SK-N-SH (cell line): ENCODE results near the gene KLF13. TPM values are rescaled to one million over a fixed set of nuclear protein-coding genes. Genes with fewer than 3 reads are reported as not detected.

Experiments
- CTCF ChIA-PET: fragments of 300-600, 350-600 bp; formaldehyde crosslinking; extraction: SDS; loops from one replicate; lab custom pipeline; 2021; lab: Yijun Ruan, JAX
- POLR2A ChIA-PET: fragments of 350-600 bp; sonication (Branson Sonifier 250); formaldehyde crosslinking; extraction: SDS; loops from one replicate; lab custom pipeline; 2020; ENCODE audit warnings: antibody characterized with exemption, inconsistent platforms; lab: Yijun Ruan, JAX
- DNase-seq: peaks from one replicate; pipeline ENCODE4 v3.0.0; 2012
- H2AFZ ChIP-seq: fragments of 200-600 bp; sonication (generic); 2 replicates; pipeline ENCODE4 v1.8.1; 2016; ENCODE audit warnings: antibody characterized with exemption, mild to moderate bottlenecking, low read depth
- H3F3A ChIP-seq: fragments of 200-600 bp; sonication (generic); replicated peaks from 2 replicates; pipeline ENCODE3; 2016; ENCODE audit warnings: antibody characterized with exemption, mild to moderate bottlenecking; ENCODE audit not compliant: insufficient read depth
- H3K27ac ChIP-seq, 2 experiments: fragments of 200-500 bp in 1 of 2; fragments of 200-600 bp in 1 of 2; sonication (Bioruptor generic) in 1 of 2; sonication (generic), shearing (Covaris generic) in 1 of 2; 2 replicates each; pipeline versions ENCODE4 v1.5.1 to v1.6.1; 2014 to 2016; ENCODE audit warnings: low read depth in 2 of 2, inconsistent platforms in 1 of 2, low read length in 1 of 2, mild to moderate bottlenecking in 1 of 2, mixed read lengths in 1 of 2
- H3K27me3 ChIP-seq: fragments of 200-600 bp; sonication (generic), shearing (Covaris generic); 2 replicates; pipeline ENCODE4 v1.6.1; 2016; ENCODE audit warnings: mixed run types; ENCODE audit not compliant: insufficient read depth
- H3K36me3 ChIP-seq, 2 experiments: fragments of 200-500 bp in 1 of 2; fragments of 200-600 bp in 1 of 2; sonication (Bioruptor generic) in 1 of 2; sonication (generic) in 1 of 2; replicated peaks in 1 of 2; 2 replicates each; pipeline versions ENCODE3 to v1.5.1; 2014 to 2016; ENCODE audit warnings: low read length in 1 of 2, mild to moderate bottlenecking in 1 of 2; ENCODE audit not compliant: insufficient read depth in 2 of 2, control insufficient read depth in 1 of 2
- H3K4me1 ChIP-seq, 2 experiments: fragments of 200-500 bp in 1 of 2; fragments of 200-600 bp in 1 of 2; sonication (Bioruptor generic) in 1 of 2; sonication (generic), shearing (Covaris generic) in 1 of 2; 2 replicates each; pipeline versions ENCODE4 v1.5.1 to v1.6.1; 2014 to 2016; ENCODE audit warnings: low read depth in 1 of 2, low read length in 1 of 2, mixed run types in 1 of 2; ENCODE audit not compliant: insufficient read depth in 2 of 2, control insufficient read depth in 1 of 2
- H3K4me2 ChIP-seq: fragments of 200-600 bp; sonication (generic), shearing (Covaris generic); 2 replicates; pipeline ENCODE4 v1.6.1; 2017; ENCODE audit warnings: mixed run types
- H3K4me3 ChIP-seq, 2 experiments: fragments of 200-500 bp in 1 of 2; fragments of 200-600 bp in 1 of 2; sonication (Bioruptor generic) in 1 of 2; sonication (generic), shearing (Covaris generic) in 1 of 2; 2 replicates each; pipeline versions ENCODE4 v1.5.1 to v1.8.1; 2014 to 2016; ENCODE audit warnings: low read depth in 2 of 2, inconsistent platforms in 1 of 2, low read length in 1 of 2, mild to moderate bottlenecking in 1 of 2, mixed read lengths in 1 of 2, moderate library complexity in 1 of 2
- H3K79me2 ChIP-seq: fragments of 200-600 bp; sonication (generic); 2 replicates; pipeline ENCODE4 v1.8.1; 2017; ENCODE audit warnings: mild to moderate bottlenecking; ENCODE audit not compliant: insufficient read depth
- H3K9ac ChIP-seq: fragments of 200-600 bp; sonication (generic); 2 replicates; pipeline ENCODE4 v1.6.1; 2017; ENCODE audit warnings: mixed run types
- H3K9me2 ChIP-seq: fragments of 200-600 bp; sonication (generic); 2 replicates; pipeline ENCODE4 v1.6.1; 2017; ENCODE audit warnings: mixed run types
- H3K9me3 ChIP-seq: fragments of 200-600 bp; sonication (generic); 2 replicates; pipeline ENCODE4 v1.6.1; 2017; ENCODE audit warnings: mixed run types, mild to moderate bottlenecking, moderate library complexity
- H4K20me1 ChIP-seq: fragments of 200-600 bp; sonication (generic); 2 replicates; pipeline ENCODE4 v1.6.1; 2017; ENCODE audit warnings: mild to moderate bottlenecking, mixed run types; ENCODE audit not compliant: insufficient read depth
- CHD2 ChIP-seq: fragments of 150-350 bp; IDR thresholded peaks from 2 replicates; pipeline ENCODE4 v1.6.1; 2018; ENCODE audit warnings: low read length; ENCODE audit not compliant: partially characterized antibody
- ELF1 ChIP-seq: IDR thresholded peaks from 2 replicates; pipeline ENCODE4 v1.4.0; 2012
- EZH2phosphoT487 ChIP-seq: fragments of 200-600 bp; sonication (generic); IDR thresholded peaks from 2 replicates; pipeline ENCODE4 v1.6.1; 2017; ENCODE audit warnings: low read depth, mixed run types, mild to moderate bottlenecking, antibody characterized with exemption, moderate library complexity, borderline replicate concordance
- FOSL2 ChIP-seq: IDR thresholded peaks from 2 replicates; pipeline ENCODE4 v1.4.0; 2012; ENCODE audit warnings: low read depth, mild to moderate bottlenecking, moderate library complexity, borderline replicate concordance
- MXI1 ChIP-seq: IDR thresholded peaks from 2 replicates; pipeline ENCODE4 v1.6.1; 2012; ENCODE audit warnings: mild to moderate bottlenecking, low read depth, low read length, improper control_type of control experiment
- POLR2AphosphoS5 ChIP-seq: IDR thresholded peaks from 2 replicates; pipeline ENCODE4 v1.6.1; 2012; ENCODE audit warnings: low read depth, low read length
- RAD21 ChIP-seq: IDR thresholded peaks from 2 replicates; pipeline ENCODE4 v1.6.1; 2012; ENCODE audit warnings: mild to moderate bottlenecking, low read length
- RFX5 ChIP-seq: IDR thresholded peaks from 2 replicates; pipeline ENCODE4 v1.6.1; 2012; ENCODE audit warnings: mild to moderate bottlenecking, improper control_type of control experiment, low read length
- TCF12 ChIP-seq: IDR thresholded peaks from 2 replicates; pipeline ENCODE4 v1.4.0; 2012
- YY1 ChIP-seq: IDR thresholded peaks from 2 replicates; pipeline ENCODE4 v1.4.0; 2012; ENCODE audit warnings: low read depth, mild to moderate bottlenecking
- WGBS: methylation state at CpG from one replicate; pipeline ENCODE4 v1.1.6; 2017; ENCODE audit warnings: low lambda C conversion rate; 5-methylcytosine and 5-hydroxymethylcytosine counted together
- polyA plus RNA-seq, 3 experiments: library from polyadenylated mRNA; depleted of rRNA; stranded (reverse); fragments of >200 nt; gene quantifications; 2 replicates each; pipeline ENCODE4 v1.2.3, GENCODE V29; 2012
- TF ChIP-seq, protein P1 (sequence below): IDR thresholded peaks from 2 replicates; pipeline ENCODE4; 2012
- TF ChIP-seq, protein P2 (sequence below): IDR thresholded peaks from 2 replicates; pipeline ENCODE4 v1.6.1; 2012; ENCODE audit warnings: mild to moderate bottlenecking, low read depth, low read length, moderate library complexity
- TF ChIP-seq, protein P3 (sequence below): fragments of 150-350 bp; IDR thresholded peaks from 2 replicates; pipeline ENCODE4 v1.6.1; 2016; ENCODE audit warnings: mild to moderate bottlenecking, low read depth, low read length
- TF ChIP-seq, protein P4 (sequence below): IDR thresholded peaks from 2 replicates; pipeline ENCODE4 v1.4.0; 2012; ENCODE audit warnings: low read depth, borderline replicate concordance
- TF ChIP-seq, protein P5 (sequence below): IDR thresholded peaks from 2 replicates; pipeline ENCODE4 v1.4.0; 2012; ENCODE audit warnings: low read depth, borderline replicate concordance
- TF ChIP-seq, protein P6 (sequence below): fragments of 150-350 bp; IDR thresholded peaks from 2 replicates; pipeline ENCODE4 v1.6.1; 2017; ENCODE audit warnings: antibody characterized with exemption, low read length, low read depth, borderline replicate concordance

KLF13 gene
- polyA plus RNA-seq, 1 of the 3 experiments (the other 2 are of a cell fraction) = 7.1 TPM

DNA sequence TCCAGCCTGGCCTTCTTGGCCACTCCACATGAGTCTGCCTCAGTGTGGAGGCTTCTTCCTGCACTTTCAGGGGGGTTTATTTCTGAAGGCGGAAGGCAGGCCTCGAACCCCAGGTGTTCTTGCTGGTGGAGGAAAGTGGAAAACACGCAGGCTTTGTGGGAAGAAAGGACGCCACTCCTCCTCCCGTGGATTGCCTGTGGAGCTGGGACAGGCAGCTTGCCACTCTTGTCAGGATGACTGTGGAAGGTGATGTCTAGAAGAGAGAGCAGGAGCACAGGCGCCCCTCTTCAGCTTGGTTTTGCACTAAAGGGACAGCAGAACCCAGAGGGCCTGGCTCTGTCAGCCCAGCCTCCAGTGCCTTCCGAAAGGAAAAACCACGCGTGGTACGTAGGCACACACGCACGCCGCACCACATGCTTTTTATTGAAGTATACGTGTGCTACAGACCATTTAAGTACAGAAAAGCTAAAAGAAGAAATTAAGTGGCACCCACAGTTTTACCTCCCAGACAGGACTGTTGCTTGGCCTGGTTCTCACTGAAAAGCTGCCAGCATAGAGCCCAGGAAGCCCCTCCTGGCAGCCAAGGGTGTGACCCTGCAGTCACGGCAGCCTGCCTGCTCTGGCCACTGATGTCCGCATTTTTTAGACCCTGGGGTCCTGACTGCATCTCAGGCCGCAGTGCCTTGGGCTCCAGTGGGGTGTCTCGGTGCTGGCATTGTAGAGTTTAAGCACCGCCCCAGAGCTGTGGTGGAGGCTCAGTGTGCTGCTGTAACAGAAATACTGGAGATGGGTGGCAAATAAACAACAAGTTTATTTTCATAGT lies 21.6 kb downstream of the KLF13 start:
- Histone ChIP-seq H3K9me2 (no peaks in the 10 kb centered on the region), H3K4me1 (peaks cover 12 to 83% of the 10 kb centered on the region in 2 experiments), H3K4me3 (no peak overlapping the region), H3K27ac (no peak overlapping the region; a peak in 1 of 4 replicates), H3K79me2 (peaks cover 32% of the 10 kb centered on the region), H4K20me1 (peaks cover 41% of the 10 kb centered on the region), H3K9ac (no peak overlapping the region), H3K9me3 (no peaks in the 10 kb centered on the region), H3F3A (no peaks in the 10 kb centered on the region), H3K27me3 (no peaks in the 10 kb centered on the region), H2AFZ (no peak overlapping the region), H3K4me2 (no peak overlapping the region), H3K36me3 (no peaks in the 10 kb centered on the region)
- WGBS = 97% methylated on average over 14 of the region's 19 CpGs
- DNase-seq = no peak
- CTCF ChIA-PET = interaction anchor here (1.4 to 3.5 kb wide), 2 partner anchors 87 to 142 kb away, joined by 4 to 14 read pairs; no protein-coding TSS in a partner anchor
- POLR2A ChIA-PET = interaction anchor here (0.7 kb wide), 1 partner anchor 19 kb away, joined by 3 read pairs; no protein-coding TSS in a partner anchor
- TF ChIP-seq, protein P1, sequence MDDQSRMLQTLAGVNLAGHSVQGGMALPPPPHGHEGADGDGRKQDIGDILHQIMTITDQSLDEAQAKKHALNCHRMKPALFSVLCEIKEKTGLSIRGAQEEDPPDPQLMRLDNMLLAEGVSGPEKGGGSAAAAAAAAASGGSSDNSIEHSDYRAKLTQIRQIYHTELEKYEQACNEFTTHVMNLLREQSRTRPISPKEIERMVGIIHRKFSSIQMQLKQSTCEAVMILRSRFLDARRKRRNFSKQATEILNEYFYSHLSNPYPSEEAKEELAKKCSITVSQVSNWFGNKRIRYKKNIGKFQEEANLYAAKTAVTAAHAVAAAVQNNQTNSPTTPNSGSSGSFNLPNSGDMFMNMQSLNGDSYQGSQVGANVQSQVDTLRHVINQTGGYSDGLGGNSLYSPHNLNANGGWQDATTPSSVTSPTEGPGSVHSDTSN = no peak
- TF ChIP-seq POLR2AphosphoS5 = no peak
- TF ChIP-seq, protein P2, sequence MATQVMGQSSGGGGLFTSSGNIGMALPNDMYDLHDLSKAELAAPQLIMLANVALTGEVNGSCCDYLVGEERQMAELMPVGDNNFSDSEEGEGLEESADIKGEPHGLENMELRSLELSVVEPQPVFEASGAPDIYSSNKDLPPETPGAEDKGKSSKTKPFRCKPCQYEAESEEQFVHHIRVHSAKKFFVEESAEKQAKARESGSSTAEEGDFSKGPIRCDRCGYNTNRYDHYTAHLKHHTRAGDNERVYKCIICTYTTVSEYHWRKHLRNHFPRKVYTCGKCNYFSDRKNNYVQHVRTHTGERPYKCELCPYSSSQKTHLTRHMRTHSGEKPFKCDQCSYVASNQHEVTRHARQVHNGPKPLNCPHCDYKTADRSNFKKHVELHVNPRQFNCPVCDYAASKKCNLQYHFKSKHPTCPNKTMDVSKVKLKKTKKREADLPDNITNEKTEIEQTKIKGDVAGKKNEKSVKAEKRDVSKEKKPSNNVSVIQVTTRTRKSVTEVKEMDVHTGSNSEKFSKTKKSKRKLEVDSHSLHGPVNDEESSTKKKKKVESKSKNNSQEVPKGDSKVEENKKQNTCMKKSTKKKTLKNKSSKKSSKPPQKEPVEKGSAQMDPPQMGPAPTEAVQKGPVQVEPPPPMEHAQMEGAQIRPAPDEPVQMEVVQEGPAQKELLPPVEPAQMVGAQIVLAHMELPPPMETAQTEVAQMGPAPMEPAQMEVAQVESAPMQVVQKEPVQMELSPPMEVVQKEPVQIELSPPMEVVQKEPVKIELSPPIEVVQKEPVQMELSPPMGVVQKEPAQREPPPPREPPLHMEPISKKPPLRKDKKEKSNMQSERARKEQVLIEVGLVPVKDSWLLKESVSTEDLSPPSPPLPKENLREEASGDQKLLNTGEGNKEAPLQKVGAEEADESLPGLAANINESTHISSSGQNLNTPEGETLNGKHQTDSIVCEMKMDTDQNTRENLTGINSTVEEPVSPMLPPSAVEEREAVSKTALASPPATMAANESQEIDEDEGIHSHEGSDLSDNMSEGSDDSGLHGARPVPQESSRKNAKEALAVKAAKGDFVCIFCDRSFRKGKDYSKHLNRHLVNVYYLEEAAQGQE = no peak
- TF ChIP-seq RAD21 = no peak
- TF ChIP-seq RFX5 = no peak
- no peak for TF ChIP-seq EZH2phosphoT487
- TF ChIP-seq, protein P3, sequence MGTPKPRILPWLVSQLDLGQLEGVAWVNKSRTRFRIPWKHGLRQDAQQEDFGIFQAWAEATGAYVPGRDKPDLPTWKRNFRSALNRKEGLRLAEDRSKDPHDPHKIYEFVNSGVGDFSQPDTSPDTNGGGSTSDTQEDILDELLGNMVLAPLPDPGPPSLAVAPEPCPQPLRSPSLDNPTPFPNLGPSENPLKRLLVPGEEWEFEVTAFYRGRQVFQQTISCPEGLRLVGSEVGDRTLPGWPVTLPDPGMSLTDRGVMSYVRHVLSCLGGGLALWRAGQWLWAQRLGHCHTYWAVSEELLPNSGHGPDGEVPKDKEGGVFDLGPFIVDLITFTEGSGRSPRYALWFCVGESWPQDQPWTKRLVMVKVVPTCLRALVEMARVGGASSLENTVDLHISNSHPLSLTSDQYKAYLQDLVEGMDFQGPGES = no peak
- no peak for TF ChIP-seq CHD2
- TF ChIP-seq YY1 = no peak
- TF ChIP-seq, protein P4, sequence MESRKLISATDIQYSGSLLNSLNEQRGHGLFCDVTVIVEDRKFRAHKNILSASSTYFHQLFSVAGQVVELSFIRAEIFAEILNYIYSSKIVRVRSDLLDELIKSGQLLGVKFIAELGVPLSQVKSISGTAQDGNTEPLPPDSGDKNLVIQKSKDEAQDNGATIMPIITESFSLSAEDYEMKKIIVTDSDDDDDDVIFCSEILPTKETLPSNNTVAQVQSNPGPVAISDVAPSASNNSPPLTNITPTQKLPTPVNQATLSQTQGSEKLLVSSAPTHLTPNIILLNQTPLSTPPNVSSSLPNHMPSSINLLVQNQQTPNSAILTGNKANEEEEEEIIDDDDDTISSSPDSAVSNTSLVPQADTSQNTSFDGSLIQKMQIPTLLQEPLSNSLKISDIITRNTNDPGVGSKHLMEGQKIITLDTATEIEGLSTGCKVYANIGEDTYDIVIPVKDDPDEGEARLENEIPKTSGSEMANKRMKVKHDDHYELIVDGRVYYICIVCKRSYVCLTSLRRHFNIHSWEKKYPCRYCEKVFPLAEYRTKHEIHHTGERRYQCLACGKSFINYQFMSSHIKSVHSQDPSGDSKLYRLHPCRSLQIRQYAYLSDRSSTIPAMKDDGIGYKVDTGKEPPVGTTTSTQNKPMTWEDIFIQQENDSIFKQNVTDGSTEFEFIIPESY = no peak
- TF ChIP-seq, protein P5, sequence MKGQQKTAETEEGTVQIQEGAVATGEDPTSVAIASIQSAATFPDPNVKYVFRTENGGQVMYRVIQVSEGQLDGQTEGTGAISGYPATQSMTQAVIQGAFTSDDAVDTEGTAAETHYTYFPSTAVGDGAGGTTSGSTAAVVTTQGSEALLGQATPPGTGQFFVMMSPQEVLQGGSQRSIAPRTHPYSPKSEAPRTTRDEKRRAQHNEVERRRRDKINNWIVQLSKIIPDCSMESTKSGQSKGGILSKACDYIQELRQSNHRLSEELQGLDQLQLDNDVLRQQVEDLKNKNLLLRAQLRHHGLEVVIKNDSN = no peak
- TF ChIP-seq ELF1 = no peak
- no peak for TF ChIP-seq MXI1
- no peak for TF ChIP-seq TCF12
- TF ChIP-seq, protein P6, sequence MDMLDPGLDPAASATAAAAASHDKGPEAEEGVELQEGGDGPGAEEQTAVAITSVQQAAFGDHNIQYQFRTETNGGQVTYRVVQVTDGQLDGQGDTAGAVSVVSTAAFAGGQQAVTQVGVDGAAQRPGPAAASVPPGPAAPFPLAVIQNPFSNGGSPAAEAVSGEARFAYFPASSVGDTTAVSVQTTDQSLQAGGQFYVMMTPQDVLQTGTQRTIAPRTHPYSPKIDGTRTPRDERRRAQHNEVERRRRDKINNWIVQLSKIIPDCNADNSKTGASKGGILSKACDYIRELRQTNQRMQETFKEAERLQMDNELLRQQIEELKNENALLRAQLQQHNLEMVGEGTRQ = no peak
- no peak for TF ChIP-seq FOSL2
